AG08395 (cell line): ENCODE data around the gene ATP10A.

Experiments used
- DNase-seq: peaks from one replicate; pipeline ENCODE4 v3.0.0; 2012; ENCODE audit warnings: mixed read lengths, low spot score

ATP10A gene

GRCh38 chr15:25824618-25825017, 38.5 kb downstream of the ATP10A start:
- no peak for DNase-seq

GRCh38 chr15:25812845-25813244, 50.3 kb downstream of the ATP10A start:
- no peak for DNase-seq

GRCh38 chr15:25812073-25812472, 51.1 kb downstream of the ATP10A start:
- no peak for DNase-seq

- DNase-seq = no peak
Measured at GRCh38 chr15:25811481-25811906, 51.6 kb downstream of the ATP10A start.

GRCh38 chr15:25810631-25811091, 52.5 kb downstream of the ATP10A start:
- DNase-seq = no peak

- DNase-seq = no peak
Measured at GRCh38 chr15:25810154-25810553, 53.0 kb downstream of the ATP10A start.

GRCh38 chr15:25807063-25807462, 56.1 kb downstream of the ATP10A start:
- no peak for DNase-seq

GRCh38 chr15:25805031-25805430, 58.1 kb downstream of the ATP10A start:
- DNase-seq = peak; percentile 28

GRCh38 chr15:25804451-25804850, 58.7 kb downstream of the ATP10A start:
- no peak for DNase-seq

GRCh38 chr15:25803541-25803940, 59.6 kb downstream of the ATP10A start:
- DNase-seq = no peak

GRCh38 chr15:25803036-25803435, 60.1 kb downstream of the ATP10A start:
- DNase-seq = no peak

- DNase-seq = no peak
Measured at GRCh38 chr15:25802285-25802830, 60.8 kb downstream of the ATP10A start.

- DNase-seq = no peak
Measured at GRCh38 chr15:25801586-25802284, 61.4 kb downstream of the ATP10A start.

GRCh38 chr15:25800761-25801515, 62.2 kb downstream of the ATP10A start:
- no peak for DNase-seq

- DNase-seq = no peak
Measured at GRCh38 chr15:25799906-25800700, 63.0 kb downstream of the ATP10A start.

- peak; percentile 48 for DNase-seq
Measured at GRCh38 chr15:25797936-25798901, 64.9 kb downstream of the ATP10A start.

- peak; percentile 66 for DNase-seq
Measured at GRCh38 chr15:25797511-25797935, 65.6 kb downstream of the ATP10A start.

GRCh38 chr15:25797035-25797434, 66.1 kb downstream of the ATP10A start:
- DNase-seq = no peak

- DNase-seq = no peak
Measured at GRCh38 chr15:25796395-25796794, 66.7 kb downstream of the ATP10A start.

- no peak for DNase-seq
Measured at GRCh38 chr15:25795712-25796111, 67.4 kb downstream of the ATP10A start.

GRCh38 chr15:25795061-25795460, 68.1 kb downstream of the ATP10A start:
- no peak for DNase-seq
